IMR-90 (cell line): Measurements from ENCODE around the gene CAPN9. TPM values are rescaled to one million over a fixed set of nuclear protein-coding genes. Genes with fewer than 3 reads are reported as not detected.

ENCODE experiments used
- ATAC-seq: fragments of 200-7000 bp; cut with Tn5 transposase; 2 replicates; pipeline ENCODE4 v1.9.1; 2020; ENCODE audit warnings: low read depth, mild to moderate bottlenecking, moderate library complexity
- BruUV-seq: library from RNA; stranded (reverse); fragments of 400-500 nt; replicated peaks from 2 replicates; lab custom pipeline; 2021; lab: Mats Ljungman, UMichigan
- CTCF ChIA-PET: fragments of 300-600 bp; formaldehyde crosslinking; extraction: SDS; loops from one replicate; lab custom pipeline; 2021; ENCODE audit warnings: antibody characterized with exemption; lab: Yijun Ruan, JAX
- POLR2A ChIA-PET: fragments of 300-600 bp; sonication (Branson Sonifier 250); formaldehyde crosslinking; loops from one replicate; lab custom pipeline; 2022; ENCODE audit warnings: antibody characterized with exemption; ENCODE audit not compliant: unreplicated experiment; lab: Charles Lee
- DNase-seq: peaks from one replicate; pipeline ENCODE4 v3.0.0; 2013
- H2AFZ ChIP-seq: replicated peaks from 2 replicates; pipeline ENCODE3; 2013; ENCODE audit warnings: low read length, mild to moderate bottlenecking; ENCODE audit not compliant: poor library complexity
- H2AK5ac ChIP-seq: 2 replicates; pipeline ENCODE4 v1.6.1; 2013; ENCODE audit warnings: low read depth, low read length, inconsistent platforms
- H2AK9ac ChIP-seq: replicated peaks from 2 replicates; pipeline ENCODE3; 2013; ENCODE audit warnings: mild to moderate bottlenecking, low read depth, low read length, moderate library complexity; ENCODE audit not compliant: poor library complexity
- H2BK120ac ChIP-seq: 2 replicates; pipeline ENCODE4 v1.6.1; 2013; ENCODE audit warnings: low read depth, low read length, inconsistent platforms
- H2BK15ac ChIP-seq: 3 replicates; pipeline ENCODE4 v1.6.1; 2013; ENCODE audit warnings: low read depth, low read length, inconsistent platforms
- H2BK20ac ChIP-seq: 2 replicates; pipeline ENCODE4 v1.6.1; 2013; ENCODE audit warnings: low read depth, mild to moderate bottlenecking, inconsistent platforms, low read length, moderate library complexity
- H2BK5ac ChIP-seq: 2 replicates; pipeline ENCODE4 v1.6.1; 2013; ENCODE audit warnings: mild to moderate bottlenecking, low read depth, low read length, inconsistent platforms; ENCODE audit not compliant: poor library complexity, severe bottlenecking
- H3K14ac ChIP-seq: replicated peaks from 2 replicates; pipeline ENCODE4 v1.6.1; 2013; ENCODE audit warnings: low read depth, low read length, inconsistent platforms
- H3K18ac ChIP-seq: 2 replicates; pipeline ENCODE4 v1.6.1; 2013; ENCODE audit warnings: low read depth, low read length, control low read depth
- H3K23ac ChIP-seq: 2 replicates; pipeline ENCODE4 v1.6.1; 2013; ENCODE audit warnings: low read depth, low read length, inconsistent platforms
- H3K27ac ChIP-seq: 2 replicates; pipeline ENCODE4 v1.5.1; 2013; ENCODE audit warnings: mild to moderate bottlenecking, control low read depth, low read length; ENCODE audit not compliant: insufficient read depth
- H3K27me3 ChIP-seq: 2 replicates; pipeline ENCODE4 v1.6.1; 2013; ENCODE audit warnings: low read length; ENCODE audit not compliant: control insufficient read depth, insufficient read depth
- H3K36me3 ChIP-seq: 2 replicates; pipeline ENCODE4 v1.6.1; 2013; ENCODE audit warnings: low read length, mixed read lengths; ENCODE audit not compliant: control insufficient read depth, insufficient read depth
- H3K4ac ChIP-seq: 2 replicates; pipeline ENCODE4 v1.6.1; 2013; ENCODE audit warnings: low read depth, low read length, inconsistent platforms
- H3K4me1 ChIP-seq: 2 replicates; pipeline ENCODE4 v1.6.1; 2013; ENCODE audit warnings: low read length, mixed read lengths; ENCODE audit not compliant: control insufficient read depth, insufficient read depth
- H3K4me2 ChIP-seq: 2 replicates; pipeline ENCODE4 v1.6.1; 2013; ENCODE audit warnings: low read depth, mild to moderate bottlenecking, control low read depth, low read length, moderate library complexity
- H3K4me3 ChIP-seq: 2 replicates; pipeline ENCODE4 v1.5.1; 2013; ENCODE audit warnings: low read depth, mild to moderate bottlenecking, control low read depth, low read length, moderate library complexity; ENCODE audit not compliant: insufficient read depth
- H3K56ac ChIP-seq: 2 replicates; pipeline ENCODE4 v1.6.1; 2013; ENCODE audit warnings: low read length, inconsistent platforms; ENCODE audit not compliant: insufficient read depth; ENCODE audit errors: extremely low read depth
- H3K79me1 ChIP-seq, 2 experiments: 2 replicates each; pipeline ENCODE4 v1.6.1; 2013; ENCODE audit warnings: low read length in 2 of 2, inconsistent platforms in 1 of 2, low read depth in 1 of 2
- H3K9ac ChIP-seq: 2 replicates; pipeline ENCODE4 v1.6.1; 2013; ENCODE audit warnings: low read depth, low read length, control low read depth
- H3K9me1 ChIP-seq: 2 replicates; pipeline ENCODE4 v1.6.1; 2013; ENCODE audit warnings: low read length, inconsistent platforms; ENCODE audit not compliant: insufficient read depth
- H3K9me3 ChIP-seq: 2 replicates; pipeline ENCODE4 v1.6.1; 2013; ENCODE audit warnings: low read length; ENCODE audit not compliant: control insufficient read depth, insufficient read depth
- H4K20me1 ChIP-seq: 2 replicates; pipeline ENCODE4 v1.6.1; 2013; ENCODE audit warnings: low read length, inconsistent platforms; ENCODE audit not compliant: insufficient read depth
- H4K5ac ChIP-seq: 2 replicates; pipeline ENCODE4 v1.6.1; 2013; ENCODE audit warnings: mild to moderate bottlenecking, low read depth, low read length, control low read depth
- H4K8ac ChIP-seq, 2 experiments: 2 replicates each; pipeline ENCODE4 v1.6.1; 2013; ENCODE audit warnings: low read depth in 2 of 2, low read length in 2 of 2, control low read depth in 1 of 2, inconsistent platforms in 1 of 2
- H4K91ac ChIP-seq: 2 replicates; pipeline ENCODE4 v1.6.1; 2013; ENCODE audit warnings: low read depth, low read length, inconsistent platforms; ENCODE audit not compliant: insufficient read depth
- MXI1 ChIP-seq: IDR thresholded peaks from 2 replicates; pipeline ENCODE4 v1.6.1; 2012; ENCODE audit warnings: low read depth, mild to moderate bottlenecking, low read length, moderate library complexity, borderline replicate concordance
- WGBS, 2 experiments: methylation state at CpG; one replicate each; pipeline versions ENCODE4 v1.1.5 to v1.1.7; 2013; ENCODE audit warnings: missing lambda C conversion rate in 2 of 2; ENCODE audit not compliant: insufficient read length in 1 of 2; ENCODE audit errors: extremely low coverage in 2 of 2; 5-methylcytosine and 5-hydroxymethylcytosine counted together
- dilution Hi-C: fragments of 300-500 bp; cut with HindIII; formaldehyde crosslinking; loops from one replicate; pipeline ENCODE4 v1.14.3; 2018; ENCODE audit warnings: low sequenced_read_pairs; ENCODE audit not compliant: unreplicated experiment
- in situ Hi-C: fragments of 300-500 bp; cut with MboI; formaldehyde crosslinking; loops from 3 replicates; pipeline ENCODE4 v1.14.3; 2019; ENCODE audit warnings: low sequenced_read_pairs, inconsistent platforms, mixed read lengths
- intact Hi-C: fragments of 100-400 bp; cut with micrococcal nuclease; formaldehyde crosslinking; loops from 2 replicates; pipeline ENCODE4 v1.10.0; 2022
- polyA plus RNA-seq, 3 experiments: library from polyadenylated mRNA; depleted of rRNA; stranded (reverse); fragments of >200 nt; gene quantifications; 2 replicates each; pipeline ENCODE4 v1.2.3, GENCODE V29; 2012; ENCODE audit warnings: low replicate concordance in 1 of 3
- total RNA-seq: library from RNA; depleted of rRNA; stranded (reverse); fragments of >200 nt; gene quantifications from 2 replicates; pipeline ENCODE4 v1.2.3, GENCODE V29; 2012
- TF ChIP-seq, protein P1 (sequence below): fragments of 150-350 bp; IDR thresholded peaks from 2 replicates; pipeline ENCODE4 v1.6.1; 2017; ENCODE audit warnings: mild to moderate bottlenecking, antibody characterized with exemption, low read length, low read depth

CAPN9 gene
- total and polyA plus RNA-seq, 2 of the 4 experiments (the other 2 are of a cell fraction): not detected

DNA sequence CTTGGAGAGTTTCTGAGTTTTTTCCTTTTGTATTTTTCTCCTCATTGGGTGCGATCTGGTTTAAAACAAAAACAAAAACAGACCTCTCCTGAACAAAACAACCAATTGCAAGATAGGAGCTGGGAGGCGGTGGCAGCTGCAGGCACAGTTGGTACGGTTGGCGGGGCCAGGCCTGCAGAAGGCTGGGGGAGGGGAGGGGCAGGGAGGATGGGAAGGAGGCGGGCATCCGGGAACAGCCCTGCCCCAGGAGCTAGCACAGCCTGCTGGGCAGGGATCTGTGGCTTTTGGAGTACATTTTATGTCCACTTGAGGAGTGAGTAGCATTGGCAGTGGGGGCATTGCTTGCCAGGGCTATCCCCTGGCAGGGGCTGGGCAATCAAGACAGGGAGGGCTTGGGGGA, 5.2 kb downstream of the CAPN9 start:
- Histone ChIP-seq H3K9ac (no peak overlapping the region), H2AK9ac (no peak overlapping the region), H3K9me3 (no peaks in the 10 kb centered on the region), H3K27me3 (no peaks in the 10 kb centered on the region; the same call in 1 of the 2 replicates), H4K8ac (no peak overlapping the region), H3K14ac (no peak overlapping the region), H3K4me1 (peaks cover 5% of the 10 kb centered on the region; the same call in 1 of the 2 replicates), H3K36me3 (no peaks in the 10 kb centered on the region), H3K18ac (no peak overlapping the region), H3K9me1 (peaks cover 3% of the 10 kb centered on the region; the same call in 1 of the 2 replicates), H2BK5ac (no peak overlapping the region), H4K91ac (no peak overlapping the region), H2BK20ac (no peak overlapping the region), H2BK15ac (no peak overlapping the region), H2BK120ac (no peak overlapping the region), H2AK5ac (no peak overlapping the region), H3K56ac (no peak overlapping the region), H3K27ac (no peak overlapping the region), H3K23ac (no peak overlapping the region), H3K79me1 (no peaks in the 10 kb centered on the region), H3K4me3 (no peak overlapping the region), H4K20me1 (no peaks in the 10 kb centered on the region), H2AFZ (no peak overlapping the region), H3K4ac (no peak overlapping the region), H4K5ac (no peak overlapping the region), H3K4me2 (no peak overlapping the region)
- 94% methylated on average over 3 of the region's 6 CpGs; no CpG with 5 or more reads in 1 of the 2 experiments for WGBS, 2 experiments
- BruUV-seq: no TSS peak
- in situ Hi-C loops: no loop called here
- ChIA-PET POLR2A (no interaction called here), CTCF (no interaction called here)
- DNase-seq: no peak
- TF ChIP-seq, protein P1, sequence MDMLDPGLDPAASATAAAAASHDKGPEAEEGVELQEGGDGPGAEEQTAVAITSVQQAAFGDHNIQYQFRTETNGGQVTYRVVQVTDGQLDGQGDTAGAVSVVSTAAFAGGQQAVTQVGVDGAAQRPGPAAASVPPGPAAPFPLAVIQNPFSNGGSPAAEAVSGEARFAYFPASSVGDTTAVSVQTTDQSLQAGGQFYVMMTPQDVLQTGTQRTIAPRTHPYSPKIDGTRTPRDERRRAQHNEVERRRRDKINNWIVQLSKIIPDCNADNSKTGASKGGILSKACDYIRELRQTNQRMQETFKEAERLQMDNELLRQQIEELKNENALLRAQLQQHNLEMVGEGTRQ: no peak
- no peak for TF ChIP-seq MXI1
- no peak for ATAC-seq
- intact Hi-C loops: loop anchor here (5.0 kb wide), 1 partner anchor 40 kb away; the partner anchor contains the start of gene AGT
- dilution Hi-C loops: no loop called here
